Measurements from ENCODE around the gene MDGA2.
"Not testable (repeated sequence)": the region's sequence is repeated elsewhere in the genome, so short reads cannot be mapped to it uniquely, and the experiment has no call there.

The MDGA2 gene

GRCh38 chr14:47302121-47302520, 373.3 kb downstream of the MDGA2 start:
- no peak for DNase-seq

- DNase-seq: peak; percentile 11
Observed at GRCh38 chr14:47300796-47301195, 374.6 kb downstream of the MDGA2 start.

- no peak for DNase-seq
Observed at GRCh38 chr14:47297374-47297773, 378.0 kb downstream of the MDGA2 start.

GRCh38 chr14:47284283-47284682, 391.1 kb downstream of the MDGA2 start:
- DNase-seq: no peak

GRCh38 chr14:47281761-47282160, 393.6 kb downstream of the MDGA2 start:
- not testable (repeated sequence) for DNase-seq

GRCh38 chr14:47278233-47278842, 397.1 kb downstream of the MDGA2 start:
- peak; percentile 49 for DNase-seq

GRCh38 chr14:47277703-47278102, 397.7 kb downstream of the MDGA2 start:
- peak; percentile 35 for DNase-seq

- DNase-seq: no peak
Observed at GRCh38 chr14:47276931-47277330, 398.5 kb downstream of the MDGA2 start.

- DNase-seq: no peak
Observed at GRCh38 chr14:47273939-47274338, 401.5 kb downstream of the MDGA2 start.

GRCh38 chr14:47270715-47271114, 404.7 kb downstream of the MDGA2 start:
- no peak for DNase-seq

- peak; percentile 79 for DNase-seq
Observed at GRCh38 chr14:47269756-47270492, 405.5 kb downstream of the MDGA2 start.

- DNase-seq: no peak
Observed at GRCh38 chr14:47264842-47265241, 410.6 kb downstream of the MDGA2 start.

- peak; percentile 24 for DNase-seq
Observed at GRCh38 chr14:47262801-47263200, 412.6 kb downstream of the MDGA2 start.

GRCh38 chr14:47261350-47261749, 414.1 kb downstream of the MDGA2 start:
- no peak for DNase-seq

- no peak for DNase-seq
Observed at GRCh38 chr14:47259796-47260195, 415.6 kb downstream of the MDGA2 start.

GRCh38 chr14:47257013-47257412, 418.4 kb downstream of the MDGA2 start:
- DNase-seq: no peak

- no peak for DNase-seq
Observed at GRCh38 chr14:47252802-47253201, 422.6 kb downstream of the MDGA2 start.

GRCh38 chr14:47246367-47246766, 429.0 kb downstream of the MDGA2 start:
- DNase-seq: no peak

GRCh38 chr14:47242579-47242978, 432.8 kb downstream of the MDGA2 start:
- DNase-seq: not testable (repeated sequence)

- DNase-seq: no peak
Observed at GRCh38 chr14:47240748-47241437, 434.5 kb downstream of the MDGA2 start.

- no peak for DNase-seq
Observed at GRCh38 chr14:47235619-47236018, 439.8 kb downstream of the MDGA2 start.

GRCh38 chr14:47226877-47227520, 448.4 kb downstream of the MDGA2 start:
- DNase-seq: peak; percentile 58

- DNase-seq: no peak
Observed at GRCh38 chr14:47223656-47224055, 451.7 kb downstream of the MDGA2 start.

- no peak for DNase-seq
Observed at GRCh38 chr14:47220096-47220495, 455.3 kb downstream of the MDGA2 start.
